Measurements from ENCODE around the gene FEV.

FEV gene

DNA sequence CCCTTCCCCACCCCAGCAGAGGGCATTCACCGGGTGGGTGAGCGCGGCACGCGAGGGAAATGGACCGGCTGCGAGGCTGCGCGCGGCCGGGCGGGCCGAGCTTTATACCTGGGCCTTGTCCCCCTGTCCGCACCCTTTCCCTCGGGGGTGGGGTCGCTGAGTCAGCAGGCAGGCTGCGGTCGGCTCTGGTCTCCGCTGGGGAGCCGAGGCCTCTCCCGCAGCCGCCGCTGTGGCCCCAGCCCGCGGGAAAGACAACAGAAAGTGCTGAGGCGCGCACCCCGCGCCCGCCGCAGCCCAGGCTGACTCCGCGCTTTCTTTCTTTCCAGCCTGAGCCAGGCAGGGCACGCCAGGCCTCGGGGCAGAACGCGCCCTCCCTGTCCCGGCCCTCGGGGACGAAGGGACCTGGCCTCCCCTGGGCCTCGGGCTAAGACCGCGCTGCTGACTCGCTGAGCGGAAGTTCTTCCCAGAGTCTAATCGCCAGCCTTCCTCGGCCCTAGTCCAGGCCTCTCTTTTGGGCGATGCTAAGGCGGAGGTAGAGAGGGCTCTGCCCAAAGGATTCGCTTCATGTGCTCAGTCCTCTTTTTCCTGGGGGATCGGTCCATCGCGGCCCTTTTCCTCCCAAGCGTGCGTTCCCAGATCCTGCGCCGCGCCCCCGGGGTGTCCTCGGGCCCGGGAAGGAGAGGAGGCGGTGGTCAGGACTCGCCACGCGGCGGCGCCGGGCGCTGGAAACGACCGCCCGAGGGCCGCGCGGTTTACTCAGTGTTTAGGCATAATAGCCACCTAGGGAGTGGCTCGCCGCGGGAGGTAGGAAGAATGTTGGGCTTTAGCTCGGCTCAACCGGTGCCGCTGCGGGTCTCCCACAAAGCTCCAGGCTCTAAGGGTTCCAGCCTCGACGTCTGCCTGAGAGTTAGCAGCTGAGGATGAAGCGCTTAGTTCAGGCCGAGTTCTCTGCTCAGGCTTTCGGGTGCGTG lies 8.6 kb upstream of the FEV start, which contains the start of gene CRYBA2:
TSS of gene CRYBA2 (minus strand) at position 78 of the 971 bp plus-strand sequence. CDS start 246 bp downstream, outside the sequence.
- DNase-seq (ENCODE audit: low spot score), result no peak

DNA sequence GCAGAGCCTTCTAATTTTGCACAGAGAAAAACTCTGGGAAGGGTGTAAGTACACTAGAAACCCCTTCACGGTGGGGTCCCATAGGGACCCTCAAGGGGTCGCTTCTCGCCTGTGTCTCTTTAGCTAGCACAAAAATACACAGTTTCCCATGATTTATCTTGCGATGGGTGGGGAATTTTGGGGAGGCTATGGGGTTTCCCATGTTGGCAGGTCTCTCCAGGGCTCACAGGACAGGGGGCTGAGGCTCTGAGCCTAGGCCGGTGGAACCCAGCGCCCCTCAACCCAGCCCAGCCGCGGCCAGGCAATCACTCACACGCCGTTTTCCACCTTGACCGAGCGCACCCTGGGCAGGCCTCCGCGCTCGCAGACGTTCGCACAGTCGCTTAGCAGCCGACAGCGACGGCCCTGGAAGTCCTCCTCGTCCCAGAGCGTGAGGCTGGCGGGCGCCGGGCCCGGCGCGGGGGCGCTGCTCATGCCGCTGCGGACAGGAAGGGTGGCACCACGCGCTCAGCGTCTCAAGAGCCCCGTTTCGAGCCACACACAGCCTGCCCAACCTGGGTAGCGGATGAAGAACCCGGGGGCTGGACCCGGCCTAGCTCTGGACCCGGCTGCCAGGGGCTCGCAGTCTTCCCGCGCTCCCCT lies 7.8 kb upstream of the FEV start:
- DNase-seq (ENCODE audit: low spot score), result no peak

GRCh38 chr2:218992196-218992595 lies 7.2 kb upstream of the FEV start:
- DNase-seq (ENCODE audit: low spot score), result no peak

GRCh38 chr2:218991674-218992168 lies 6.7 kb upstream of the FEV start:
- DNase-seq (ENCODE audit: low spot score), result peak; percentile 68

GRCh38 chr2:218990612-218991011 lies 5.6 kb upstream of the FEV start:
- no peak for DNase-seq (ENCODE audit: low spot score)

DNA sequence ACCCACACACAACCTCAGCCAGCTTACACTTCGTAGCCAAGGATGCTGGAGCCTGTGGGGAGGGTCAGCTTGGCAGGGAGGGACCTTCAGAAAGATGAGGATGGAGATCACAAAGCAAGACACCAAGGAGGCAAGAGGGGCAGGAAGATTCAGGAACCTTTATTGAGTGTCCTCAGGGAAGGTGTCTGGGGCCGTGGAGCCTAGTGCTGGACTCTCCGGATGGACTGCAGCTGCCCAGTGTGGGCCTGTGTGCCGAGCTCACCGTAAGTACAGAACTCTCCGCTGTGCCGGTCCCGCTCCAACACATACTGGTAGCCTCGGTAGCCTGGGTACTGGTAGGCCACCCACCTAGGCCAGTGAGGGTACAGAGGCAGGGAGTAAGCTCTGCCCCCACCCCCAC lies 5.1 kb upstream of the FEV start:
- DNase-seq (ENCODE audit: low spot score), result no peak

- DNase-seq (ENCODE audit: low spot score), result no peak
Measured at GRCh38 chr2:218988650-218989049, 3.7 kb upstream of the FEV start.

DNA sequence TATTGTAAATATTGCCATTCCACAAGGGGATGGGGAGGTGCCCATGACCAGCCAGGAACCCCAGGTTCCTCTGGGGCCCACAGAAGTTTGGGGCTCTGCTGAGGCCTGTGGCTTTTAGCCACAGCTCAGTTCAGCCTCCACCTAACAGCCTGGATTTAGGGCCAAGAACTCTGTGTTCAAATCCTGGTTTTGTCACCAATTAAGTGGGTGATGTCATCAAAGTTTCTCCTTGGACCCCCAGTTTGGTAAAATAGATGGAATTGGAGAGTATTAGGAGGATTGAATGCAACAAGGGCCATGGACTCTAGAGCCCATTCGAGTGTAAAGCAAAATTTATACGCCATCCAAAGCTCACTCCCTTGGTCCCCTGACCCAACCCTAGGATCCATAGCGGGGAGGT lies 3.2 kb upstream of the FEV start:
- no peak for DNase-seq (ENCODE audit: low spot score)

- no peak for DNase-seq (ENCODE audit: low spot score)
Measured at GRCh38 chr2:218986148-218986761, 1.3 kb upstream of the FEV start.

GRCh38 chr2:218985325-218986091 lies 524 bp upstream of the FEV start:
- no peak for DNase-seq (ENCODE audit: low spot score)

GRCh38 chr2:218984239-218985020 lies 554 bp downstream of the FEV start:
- no peak for DNase-seq (ENCODE audit: low spot score)

DNA sequence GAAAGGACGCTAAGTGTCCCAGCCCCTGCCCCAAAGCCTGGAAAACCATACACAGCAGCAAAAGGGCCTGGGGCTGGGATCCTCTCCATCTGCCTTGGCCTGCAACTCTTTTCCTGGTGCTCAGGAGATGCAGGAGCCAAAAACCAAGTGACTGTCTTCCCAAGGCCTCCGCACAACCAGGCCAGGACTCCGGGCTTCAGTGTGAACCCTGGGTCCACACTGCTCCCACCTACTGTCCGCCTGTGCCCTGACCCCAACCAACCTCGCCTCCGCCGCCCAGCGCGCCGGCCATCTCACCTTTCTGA lies 1.1 kb downstream of the FEV start:
- no peak for DNase-seq (ENCODE audit: low spot score)

DNA sequence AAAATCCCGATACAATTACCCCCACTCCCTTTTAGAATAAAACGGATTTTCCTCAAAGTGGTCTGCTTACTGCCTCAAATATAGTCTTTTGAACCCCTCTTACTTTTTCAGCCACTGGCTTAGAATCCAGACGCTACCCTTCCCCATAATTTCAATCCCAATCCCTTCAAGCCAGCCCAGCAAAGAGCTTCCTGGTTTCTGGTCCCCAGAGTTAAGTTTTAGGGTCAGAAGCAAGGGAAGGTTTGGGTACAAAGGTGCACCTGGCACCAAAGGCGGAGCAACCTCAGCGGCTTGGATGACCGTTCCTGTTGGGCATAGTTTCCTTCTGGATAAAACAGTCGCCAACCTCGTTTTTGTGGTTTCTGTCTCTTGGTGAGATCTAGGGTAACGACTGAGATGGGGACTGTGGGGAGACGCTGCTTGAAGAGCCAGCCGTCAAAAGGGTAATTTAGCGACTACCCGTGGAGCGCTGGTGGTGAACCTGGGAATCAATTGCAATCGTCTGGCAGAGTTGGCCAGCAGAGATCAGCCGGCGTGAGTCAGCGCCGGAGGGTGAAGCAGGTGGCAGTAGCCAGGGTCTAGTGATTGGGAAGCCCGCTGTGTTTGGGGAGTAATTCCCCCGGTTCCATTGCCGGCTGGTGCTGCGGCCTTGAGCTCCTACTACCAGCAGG lies 1.6 kb downstream of the FEV start:
- no peak for DNase-seq (ENCODE audit: low spot score)

DNA sequence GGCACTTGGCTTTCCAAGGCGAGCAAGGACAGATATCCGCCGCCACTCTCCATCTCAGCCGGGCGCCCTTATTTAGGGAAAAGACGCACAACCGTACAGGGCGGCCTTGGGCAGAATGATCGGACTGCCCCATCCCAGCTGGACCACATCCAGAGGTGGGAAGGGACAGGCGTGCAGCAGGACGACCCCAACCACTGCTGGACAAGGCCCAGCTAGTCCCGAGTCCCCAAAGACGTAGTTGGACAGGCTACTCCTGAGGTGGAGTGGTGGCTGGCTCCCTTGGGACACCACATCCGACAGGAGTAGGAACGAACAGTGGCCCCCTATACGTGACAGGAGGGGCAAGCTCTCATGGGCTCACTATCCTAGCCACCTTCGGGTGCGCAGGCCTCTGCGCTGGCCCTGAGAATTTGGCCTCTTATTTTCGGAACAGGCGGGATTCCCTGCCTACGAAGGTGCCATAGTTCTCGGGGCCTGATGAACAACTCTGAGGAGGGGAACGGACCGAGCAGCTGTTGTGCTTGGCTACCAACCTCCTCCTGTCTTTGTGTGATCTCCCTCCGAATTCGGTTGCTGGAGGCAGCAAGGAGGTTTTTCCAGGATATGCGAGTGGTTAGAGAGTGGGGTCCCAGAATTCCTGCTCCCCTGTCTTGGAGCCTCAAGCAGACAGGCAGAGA lies 2.3 kb downstream of the FEV start:
- no peak for DNase-seq (ENCODE audit: low spot score)

- DNase-seq (ENCODE audit: low spot score), result no peak
Measured at GRCh38 chr2:218981881-218982585, 3.0 kb downstream of the FEV start.

DNA sequence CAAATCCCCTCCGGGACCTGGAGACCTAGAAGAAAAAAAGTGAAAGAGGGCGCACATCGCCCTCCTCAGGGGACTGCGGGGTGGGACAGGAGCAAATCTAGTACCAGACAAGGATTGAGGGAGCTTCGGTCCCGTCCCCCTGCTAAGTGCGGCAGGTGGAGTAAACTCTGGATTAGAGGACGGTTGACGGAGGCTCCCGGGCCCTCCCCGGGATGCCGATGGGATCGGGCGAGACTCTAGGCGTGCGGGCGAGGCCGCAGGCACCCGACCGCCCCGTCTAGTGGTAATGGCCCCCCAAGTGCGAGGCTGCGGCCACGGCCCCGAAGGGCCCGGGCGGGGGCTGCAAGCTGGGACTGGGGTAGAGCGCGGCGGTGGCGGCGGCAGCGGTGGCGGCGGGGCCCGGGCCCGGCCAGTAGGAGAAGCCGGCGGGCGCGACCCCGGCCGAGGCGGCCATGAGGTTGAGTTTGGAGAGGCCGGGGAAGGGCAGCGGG lies 3.5 kb downstream of the FEV start:
- DNase-seq (ENCODE audit: low spot score), result no peak

- DNase-seq (ENCODE audit: low spot score), result no peak
Measured at GRCh38 chr2:218980735-218981389, 4.1 kb downstream of the FEV start.

DNA sequence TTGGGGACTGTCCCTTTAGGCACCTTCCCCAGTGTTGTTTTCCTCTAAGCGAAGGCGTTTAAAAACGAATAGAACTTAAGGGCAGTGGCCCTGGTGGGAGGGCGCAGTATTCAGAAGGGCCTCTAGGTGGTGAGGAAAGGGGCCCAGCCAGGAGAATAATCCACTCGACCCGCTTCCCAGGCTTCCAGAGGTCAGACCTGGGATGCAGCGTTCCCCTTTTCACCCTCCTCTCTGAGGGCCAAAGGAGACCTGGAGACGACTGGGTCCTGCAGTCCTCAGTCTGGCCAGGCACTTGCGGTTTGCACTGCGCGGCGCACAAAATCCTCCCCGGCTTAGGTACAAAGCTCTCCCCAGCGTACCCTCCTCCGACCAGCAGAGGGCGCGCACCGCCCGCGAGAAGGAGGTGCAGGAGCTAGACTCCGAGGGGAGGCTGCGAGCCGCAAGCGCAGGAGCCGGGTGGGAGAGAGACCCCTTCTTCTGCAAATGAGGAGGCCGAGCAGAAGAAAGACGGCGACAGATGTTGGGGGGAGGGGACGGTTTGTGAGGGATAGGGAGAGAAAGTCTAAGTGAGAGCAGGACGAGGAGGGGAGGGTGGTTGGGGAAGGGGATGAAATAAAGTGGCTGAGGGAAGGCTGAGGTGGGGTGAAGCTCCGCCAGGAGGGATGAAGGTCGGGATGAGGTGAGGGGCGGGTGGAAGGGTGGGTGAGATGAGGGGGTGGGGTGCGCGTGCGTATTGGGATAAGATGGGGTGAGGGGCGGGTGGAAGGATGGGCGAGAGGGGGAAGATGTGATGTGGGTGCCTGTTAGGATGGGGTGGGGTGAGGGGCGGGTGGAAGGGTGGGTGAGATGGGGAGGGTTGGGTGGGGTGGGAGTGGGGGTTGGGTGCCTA lies 4.9 kb downstream of the FEV start:
- peak; percentile 83 for DNase-seq (ENCODE audit: low spot score)

Measured in hepatic stellate cell (primary cell).